ENCODE results near the gene FERMT2.

FERMT2 gene

DNA sequence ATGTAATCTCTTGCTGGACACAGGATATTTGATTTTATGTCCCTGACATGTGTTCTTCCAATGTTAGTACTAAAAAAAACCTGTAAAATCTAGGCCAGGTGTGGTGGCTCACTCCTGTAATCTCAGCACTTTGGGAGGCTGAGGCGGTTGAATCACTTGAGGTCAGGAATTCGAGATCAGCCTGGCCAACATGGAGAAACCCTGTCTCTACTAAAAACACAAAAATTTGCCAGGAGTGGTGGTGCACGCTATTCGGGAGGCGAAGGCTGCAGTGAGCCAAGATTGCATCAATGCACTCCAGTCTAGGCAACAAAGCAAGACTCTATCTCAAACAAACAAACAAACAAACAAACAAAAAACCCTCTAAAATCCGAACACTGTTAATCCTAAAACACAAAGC lies 68.0 kb downstream of the FERMT2 start:
- in situ Hi-C loops (cut with MboI; ENCODE audit: low sequenced_read_pairs, unreplicated experiment): no loop called here
- TF ChIP-seq, protein P1, sequence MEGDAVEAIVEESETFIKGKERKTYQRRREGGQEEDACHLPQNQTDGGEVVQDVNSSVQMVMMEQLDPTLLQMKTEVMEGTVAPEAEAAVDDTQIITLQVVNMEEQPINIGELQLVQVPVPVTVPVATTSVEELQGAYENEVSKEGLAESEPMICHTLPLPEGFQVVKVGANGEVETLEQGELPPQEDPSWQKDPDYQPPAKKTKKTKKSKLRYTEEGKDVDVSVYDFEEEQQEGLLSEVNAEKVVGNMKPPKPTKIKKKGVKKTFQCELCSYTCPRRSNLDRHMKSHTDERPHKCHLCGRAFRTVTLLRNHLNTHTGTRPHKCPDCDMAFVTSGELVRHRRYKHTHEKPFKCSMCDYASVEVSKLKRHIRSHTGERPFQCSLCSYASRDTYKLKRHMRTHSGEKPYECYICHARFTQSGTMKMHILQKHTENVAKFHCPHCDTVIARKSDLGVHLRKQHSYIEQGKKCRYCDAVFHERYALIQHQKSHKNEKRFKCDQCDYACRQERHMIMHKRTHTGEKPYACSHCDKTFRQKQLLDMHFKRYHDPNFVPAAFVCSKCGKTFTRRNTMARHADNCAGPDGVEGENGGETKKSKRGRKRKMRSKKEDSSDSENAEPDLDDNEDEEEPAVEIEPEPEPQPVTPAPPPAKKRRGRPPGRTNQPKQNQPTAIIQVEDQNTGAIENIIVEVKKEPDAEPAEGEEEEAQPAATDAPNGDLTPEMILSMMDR (IDR thresholded peaks at IDR 0.05; ENCODE audit: borderline replicate concordance, control extremely low read depth, extremely low read depth, insufficient read depth, missing control alignments): no peak

GRCh38 chr14:52879958-52880357 lies 70.9 kb downstream of the FERMT2 start:
- no peak for DNase-seq (ENCODE audit: low spot score)
- in situ Hi-C loops (cut with MboI; ENCODE audit: low sequenced_read_pairs, unreplicated experiment): no loop called here
- TF ChIP-seq, protein P1 (IDR thresholded peaks at IDR 0.05; ENCODE audit: borderline replicate concordance, control extremely low read depth, extremely low read depth, insufficient read depth, missing control alignments): no peak

More for the DNA sequence above, 68.0 kb downstream of the FERMT2 start:
- DNase-seq (ENCODE audit: low spot score): no peak

- in situ Hi-C loops (cut with MboI; ENCODE audit: low sequenced_read_pairs, unreplicated experiment): no loop called here
- TF ChIP-seq, protein P1 (IDR thresholded peaks at IDR 0.05; ENCODE audit: borderline replicate concordance, control extremely low read depth, extremely low read depth, insufficient read depth, missing control alignments): no peak
- DNase-seq (ENCODE audit: low spot score): no peak
Observed at GRCh38 chr14:52878946-52879345, 71.9 kb downstream of the FERMT2 start.

GRCh38 chr14:52878469-52878868 lies 72.4 kb downstream of the FERMT2 start:
- TF ChIP-seq, protein P1 (IDR thresholded peaks at IDR 0.05; ENCODE audit: borderline replicate concordance, control extremely low read depth, extremely low read depth, insufficient read depth, missing control alignments): no peak
- no peak for DNase-seq (ENCODE audit: low spot score)

DNA sequence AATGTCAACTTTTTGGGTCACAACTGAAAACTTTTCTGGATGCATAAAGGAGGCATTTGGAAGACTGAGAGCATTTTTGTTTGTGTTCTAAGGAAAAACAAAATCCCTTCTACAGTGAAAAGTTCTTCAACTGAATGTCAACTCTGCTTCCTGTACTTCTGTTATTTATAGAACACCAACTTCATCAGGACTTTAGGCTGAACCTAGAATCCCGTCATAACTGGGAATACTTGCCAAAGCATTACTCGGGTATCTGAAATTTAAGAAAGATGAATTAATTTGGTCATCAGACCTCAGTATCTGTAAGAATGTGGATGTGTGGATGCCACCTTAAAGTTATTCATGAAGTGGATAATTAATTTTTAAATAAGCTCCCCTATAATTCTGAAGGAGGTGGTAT lies 73.2 kb downstream of the FERMT2 start:
- TF ChIP-seq, protein P1 (IDR thresholded peaks at IDR 0.05; ENCODE audit: borderline replicate concordance, control extremely low read depth, extremely low read depth, insufficient read depth, missing control alignments): no peak
- in situ Hi-C loops (cut with MboI; ENCODE audit: low sequenced_read_pairs, unreplicated experiment): no loop called here
- no peak for DNase-seq (ENCODE audit: low spot score)

More at GRCh38 chr14:52878469-52878868, 72.4 kb downstream of the FERMT2 start:
- in situ Hi-C loops (cut with MboI; ENCODE audit: low sequenced_read_pairs, unreplicated experiment): no loop called here

DNA sequence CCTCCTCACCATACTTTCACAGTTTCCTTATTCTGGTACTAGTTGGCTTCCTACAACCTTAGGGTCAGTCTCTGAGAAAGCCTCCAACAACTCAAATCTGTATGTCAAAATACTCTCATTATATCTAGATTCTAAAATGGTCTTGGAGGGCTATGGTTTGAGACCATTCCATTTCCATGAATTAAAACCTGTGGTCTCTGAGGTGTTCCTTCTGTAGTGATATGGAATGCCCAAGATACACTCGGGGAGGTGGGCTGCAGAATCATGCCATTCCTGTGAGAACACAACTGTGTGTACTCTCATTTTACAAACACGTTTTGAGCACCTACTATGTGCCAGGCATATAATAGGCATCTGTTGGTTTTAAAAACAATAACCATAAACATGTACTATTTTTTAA lies 74.0 kb downstream of the FERMT2 start:
- no peak for DNase-seq (ENCODE audit: low spot score)
- in situ Hi-C loops (cut with MboI; ENCODE audit: low sequenced_read_pairs, unreplicated experiment): no loop called here
- TF ChIP-seq, protein P1 (IDR thresholded peaks at IDR 0.05; ENCODE audit: borderline replicate concordance, control extremely low read depth, extremely low read depth, insufficient read depth, missing control alignments): no peak

GRCh38 chr14:52876311-52876710 lies 74.5 kb downstream of the FERMT2 start:
- TF ChIP-seq, protein P1 (IDR thresholded peaks at IDR 0.05; ENCODE audit: borderline replicate concordance, control extremely low read depth, extremely low read depth, insufficient read depth, missing control alignments): no peak
- no peak for DNase-seq (ENCODE audit: low spot score)
- in situ Hi-C loops (cut with MboI; ENCODE audit: low sequenced_read_pairs, unreplicated experiment): no loop called here

Data from GM13976 (cell line).